Measurements from ENCODE around the gene HMBS. TPM values are rescaled to one million over a fixed set of nuclear protein-coding genes. Genes with fewer than 3 reads are reported as not detected.

Gene HMBS
- polyA plus RNA-seq, 1 donor (not counting 4 experiments of a cell fraction or from before 2014, with no cell fraction given): 48.7 TPM

DNA sequence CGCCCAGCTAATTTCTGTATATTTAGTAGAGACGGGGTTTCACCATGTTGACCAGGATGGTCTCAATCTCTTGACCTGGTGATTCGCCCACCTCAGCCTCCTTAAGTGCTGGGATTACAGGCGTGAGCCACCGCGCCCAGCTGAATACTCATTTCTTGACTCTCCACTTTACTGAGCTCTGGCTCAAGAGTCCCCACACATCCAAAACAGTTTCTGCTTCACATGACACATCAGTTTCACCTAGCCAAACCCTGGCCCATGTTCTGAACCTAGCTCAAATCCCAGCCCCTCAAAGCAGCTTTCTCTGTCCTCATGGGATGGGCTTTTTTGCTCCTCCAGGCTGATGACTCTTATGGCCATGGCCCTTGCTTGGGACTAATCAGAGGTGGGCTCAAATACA, 37.5 kb upstream of the HMBS start:
- Histone ChIP-seq H3K9ac (ENCODE audit: control insufficient read depth, extremely low read depth, insufficient read depth, low read length) (no peak overlapping the region), H3K9me1 (ENCODE audit: control insufficient read depth, extremely low read depth, insufficient read depth, low read length) (no peaks in the 10 kb centered on the region), H3K4me1 (ENCODE audit: control insufficient read depth, extremely low read depth, insufficient read depth, low read length) (peaks cover 2% of the 10 kb centered on the region), H3K27me3 (ENCODE audit: control insufficient read depth, extremely low read depth, insufficient read depth, low read length) (no peaks in the 10 kb centered on the region), H3K27ac (ENCODE audit: control insufficient read depth, insufficient read depth, low read length) (no peak overlapping the region), H3K79me2 (ENCODE audit: control insufficient read depth, insufficient read depth, low read length) (peaks cover 1% of the 10 kb centered on the region), H3K4me2 (ENCODE audit: control insufficient read depth, extremely low read depth, insufficient read depth, low read depth, low read length) (no peak overlapping the region), H2AFZ (ENCODE audit: control insufficient read depth, low read length) (no peak overlapping the region), H3K36me3 (ENCODE audit: control insufficient read depth in 2 of 2, extremely low read depth in 1 of 2, insufficient read depth in 2 of 2, low read length in 2 of 2) (peaks cover 54 to 63% of the 10 kb centered on the region in 2 experiments), H4K20me1 (ENCODE audit: control insufficient read depth, extremely low read depth, insufficient read depth, low read length) (no peaks in the 10 kb centered on the region), H3K9me3 (ENCODE audit: control insufficient read depth, low read depth, low read length) (no peaks in the 10 kb centered on the region), H3K4me3 (ENCODE audit: control insufficient read depth in 2 of 3, extremely low read depth in 1 of 3, insufficient read depth in 2 of 3, low read depth in 1 of 3, low read length in 3 of 3) (no peak overlapping the region)
- TF ChIP-seq, protein P1, sequence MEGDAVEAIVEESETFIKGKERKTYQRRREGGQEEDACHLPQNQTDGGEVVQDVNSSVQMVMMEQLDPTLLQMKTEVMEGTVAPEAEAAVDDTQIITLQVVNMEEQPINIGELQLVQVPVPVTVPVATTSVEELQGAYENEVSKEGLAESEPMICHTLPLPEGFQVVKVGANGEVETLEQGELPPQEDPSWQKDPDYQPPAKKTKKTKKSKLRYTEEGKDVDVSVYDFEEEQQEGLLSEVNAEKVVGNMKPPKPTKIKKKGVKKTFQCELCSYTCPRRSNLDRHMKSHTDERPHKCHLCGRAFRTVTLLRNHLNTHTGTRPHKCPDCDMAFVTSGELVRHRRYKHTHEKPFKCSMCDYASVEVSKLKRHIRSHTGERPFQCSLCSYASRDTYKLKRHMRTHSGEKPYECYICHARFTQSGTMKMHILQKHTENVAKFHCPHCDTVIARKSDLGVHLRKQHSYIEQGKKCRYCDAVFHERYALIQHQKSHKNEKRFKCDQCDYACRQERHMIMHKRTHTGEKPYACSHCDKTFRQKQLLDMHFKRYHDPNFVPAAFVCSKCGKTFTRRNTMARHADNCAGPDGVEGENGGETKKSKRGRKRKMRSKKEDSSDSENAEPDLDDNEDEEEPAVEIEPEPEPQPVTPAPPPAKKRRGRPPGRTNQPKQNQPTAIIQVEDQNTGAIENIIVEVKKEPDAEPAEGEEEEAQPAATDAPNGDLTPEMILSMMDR (optimal IDR thresholded peaks at IDR 0.05 in 1 of 3, IDR thresholded peaks at IDR 0.05 in 1 of 3, conservative IDR thresholded peaks at IDR 0.05 in 1 of 3; ENCODE audit: extremely low read depth in 1 of 3, insufficient read depth in 2 of 3, low read length in 3 of 3): no peak
- no peak for TF ChIP-seq EZH2 (IDR thresholded peaks at IDR 0.05; ENCODE audit: low read length)
- dilution Hi-C loops (cut with MboI; ENCODE audit: extremely low pct_ligation_motif_present, low sequenced_read_pairs): no loop called here
- FAIRE-seq (no peak), DNase-seq (ENCODE audit: low read depth, low spot score) (no peak)

DNA sequence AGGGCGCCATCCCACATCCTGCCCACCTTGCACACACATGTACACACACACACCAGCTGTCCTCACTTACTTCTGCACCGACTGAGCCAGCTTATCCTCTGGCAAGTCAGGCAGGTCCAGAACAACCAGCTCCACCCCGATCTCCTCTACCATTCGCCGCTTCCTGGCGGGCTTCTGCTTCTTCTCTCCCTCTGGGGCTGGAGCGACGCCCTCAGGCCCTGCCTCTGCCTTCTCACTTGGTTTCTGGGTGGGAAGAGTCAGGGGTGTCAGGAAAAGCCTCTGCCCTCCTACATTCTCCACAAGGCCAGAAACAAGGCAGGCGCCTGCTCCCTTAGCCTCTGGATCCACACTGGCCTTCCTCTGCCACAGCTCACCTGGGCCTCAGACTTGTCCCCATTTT, 36.0 kb upstream of the HMBS start:
- FAIRE-seq (no peak), DNase-seq (ENCODE audit: low read depth, low spot score) (no peak)
- Histone ChIP-seq H3K9ac (ENCODE audit: control insufficient read depth, extremely low read depth, insufficient read depth, low read length) (no peak overlapping the region), H3K36me3 (ENCODE audit: control insufficient read depth in 2 of 2, extremely low read depth in 1 of 2, insufficient read depth in 2 of 2, low read length in 2 of 2) (peaks cover 66 to 72% of the 10 kb centered on the region in 2 experiments), H4K20me1 (ENCODE audit: control insufficient read depth, extremely low read depth, insufficient read depth, low read length) (no peaks in the 10 kb centered on the region), H3K9me3 (ENCODE audit: control insufficient read depth, low read depth, low read length) (no peaks in the 10 kb centered on the region), H3K79me2 (ENCODE audit: control insufficient read depth, insufficient read depth, low read length) (peaks cover 6% of the 10 kb centered on the region), H3K4me1 (ENCODE audit: control insufficient read depth, extremely low read depth, insufficient read depth, low read length) (peaks cover 5% of the 10 kb centered on the region), H3K9me1 (ENCODE audit: control insufficient read depth, extremely low read depth, insufficient read depth, low read length) (no peaks in the 10 kb centered on the region), H3K4me3 (ENCODE audit: control insufficient read depth in 2 of 3, extremely low read depth in 1 of 3, insufficient read depth in 2 of 3, low read depth in 1 of 3, low read length in 3 of 3) (no peak overlapping the region), H3K27ac (ENCODE audit: control insufficient read depth, insufficient read depth, low read length) (no peak overlapping the region), H3K4me2 (ENCODE audit: control insufficient read depth, extremely low read depth, insufficient read depth, low read depth, low read length) (no peak overlapping the region), H2AFZ (ENCODE audit: control insufficient read depth, low read length) (no peak overlapping the region), H3K27me3 (ENCODE audit: control insufficient read depth, extremely low read depth, insufficient read depth, low read length) (no peaks in the 10 kb centered on the region)
- dilution Hi-C loops (cut with MboI; ENCODE audit: extremely low pct_ligation_motif_present, low sequenced_read_pairs): no loop called here
- TF ChIP-seq, protein P1 (optimal IDR thresholded peaks at IDR 0.05 in 1 of 3, IDR thresholded peaks at IDR 0.05 in 1 of 3, conservative IDR thresholded peaks at IDR 0.05 in 1 of 3; ENCODE audit: extremely low read depth in 1 of 3, insufficient read depth in 2 of 3, low read length in 3 of 3): no peak
- no peak for TF ChIP-seq EZH2 (IDR thresholded peaks at IDR 0.05; ENCODE audit: low read length)

Data from keratinocyte (primary cell).